HCT116 (cell line): ENCODE results near the gene RSPH6A. TPM values are rescaled to one million over a fixed set of nuclear protein-coding genes. Genes with fewer than 3 reads are reported as not detected.

Experiments
- ATAC-seq: fragments of 200-7000 bp; cut with Tn5 transposase; 2 replicates; pipeline ENCODE4 v1.9.1; 2020; ENCODE audit warnings: mild to moderate bottlenecking, moderate library complexity
- BruUV-seq: library from RNA; stranded (reverse); fragments of 400-500 nt; replicated peaks from 2 replicates; lab custom pipeline; 2021; lab: Mats Ljungman, UMichigan
- CTCF ChIA-PET: fragments of 300-600 bp; sonication (Branson Sonifier 250); formaldehyde crosslinking; loops from one replicate; lab custom pipeline; 2021; ENCODE audit warnings: antibody characterized with exemption; lab: Charles Lee
- POLR2A ChIA-PET: fragments of 300-600, 350-600 bp; sonication (Branson Sonifier 250); formaldehyde crosslinking; loops from one replicate; lab custom pipeline; 2021; ENCODE audit warnings: antibody characterized with exemption; lab: Charles Lee
- RAD21 ChIA-PET, 2 experiments: fragments of 300-600 bp; sonication (Branson Sonifier 250); formaldehyde crosslinking; loops; one replicate each; lab custom pipeline; 2023; ENCODE audit warnings: low total read pairs in 2 of 2; ENCODE audit not compliant: uncharacterized antibody in 2 of 2, unreplicated experiment in 2 of 2, low non-redundant PET in 1 of 2; lab: Charles Lee
- DNase-seq: peaks from one replicate; pipeline ENCODE4 v3.0.0-alpha.2; 2010; ENCODE audit warnings: low read depth, low spot score
- H2AFZ ChIP-seq: fragments of 200-600 bp; shearing (Covaris generic), sonication (generic); 2 replicates; pipeline ENCODE4 v1.6.1; 2017; ENCODE audit warnings: low read depth, mixed run types, mixed read lengths, antibody characterized with exemption, low read length; ENCODE audit not compliant: poor library complexity, severe bottlenecking
- H3K27ac ChIP-seq: 2 replicates; pipeline ENCODE4 v1.5.1; 2012; ENCODE audit warnings: low read depth, low read length
- H3K27me3 ChIP-seq: fragments of 200-600 bp; sonication (generic); 2 replicates; pipeline ENCODE4 v1.6.1; 2016; ENCODE audit warnings: mixed run types, low read length, mixed read lengths; ENCODE audit not compliant: insufficient read depth
- H3K36me3 ChIP-seq, 2 experiments: fragments of 200-500 bp in 1 of 2; fragments of 200-600 bp in 1 of 2; sonication (Bioruptor generic) in 1 of 2; sonication (generic) in 1 of 2; 2 replicates each; pipeline versions ENCODE4 v1.5.1 to v1.6.1; 2014 to 2016; ENCODE audit warnings: low read length in 2 of 2, inconsistent platforms in 1 of 2, mixed read lengths in 1 of 2, mixed run types in 1 of 2; ENCODE audit not compliant: insufficient read depth in 2 of 2, control insufficient read depth in 1 of 2
- H3K4me1 ChIP-seq, 2 experiments: fragments of 200-600 bp in 1 of 2; sonication (generic) in 1 of 2; 2 replicates each; pipeline versions ENCODE4 v1.5.1 to v1.6.1; 2012 to 2017; ENCODE audit warnings: low read length in 2 of 2, inconsistent platforms in 1 of 2, mild to moderate bottlenecking in 1 of 2, mixed read lengths in 1 of 2, mixed run types in 1 of 2, moderate library complexity in 1 of 2; ENCODE audit not compliant: insufficient read depth in 2 of 2, control insufficient read depth in 1 of 2
- H3K4me2 ChIP-seq: fragments of 200-600 bp; sonication (generic); 2 replicates; pipeline ENCODE4 v1.6.1; 2017; ENCODE audit warnings: mixed run types, low read length, mixed read lengths
- H3K4me3 ChIP-seq, 2 experiments: fragments of 200-600 bp in 1 of 2; sonication (generic) in 1 of 2; replicated peaks in 1 of 2; 2 replicates each; pipeline ENCODE4 v1.5.1; 2011 to 2016; ENCODE audit warnings: low read length in 2 of 2, control low read depth in 1 of 2, low read depth in 1 of 2, mild to moderate bottlenecking in 1 of 2, mixed read lengths in 1 of 2, mixed run types in 1 of 2
- H3K79me2 ChIP-seq: fragments of 200-600 bp; sonication (generic); 2 replicates; pipeline ENCODE4 v1.6.1; 2017; ENCODE audit warnings: mild to moderate bottlenecking, mixed run types, low read length, moderate library complexity, mixed read lengths; ENCODE audit not compliant: insufficient read depth
- H3K9ac ChIP-seq: fragments of 200-600 bp; sonication (generic); 2 replicates; pipeline ENCODE4 v1.6.1; 2016; ENCODE audit warnings: low read length, mixed read lengths
- H3K9me2 ChIP-seq: fragments of 200-600 bp; sonication (generic), shearing (Covaris generic); 2 replicates; pipeline ENCODE4 v1.6.1; 2017; ENCODE audit warnings: mixed run types, mild to moderate bottlenecking, moderate library complexity; ENCODE audit not compliant: insufficient read depth
- H3K9me3 ChIP-seq, 2 experiments: fragments of 200-500 bp in 1 of 2; fragments of 200-600 bp in 1 of 2; sonication (Bioruptor generic) in 1 of 2; sonication (generic) in 1 of 2; 2 replicates each; pipeline ENCODE4 v1.6.1; 2014 to 2017; ENCODE audit warnings: low read length in 2 of 2, mixed read lengths in 2 of 2, inconsistent platforms in 1 of 2, low read depth in 1 of 2, mild to moderate bottlenecking in 1 of 2, mixed run types in 1 of 2, moderate library complexity in 1 of 2; ENCODE audit not compliant: control insufficient read depth in 1 of 2, insufficient read depth in 1 of 2
- H4K20me1 ChIP-seq: fragments of 200-600 bp; sonication (generic), shearing (Covaris generic); 2 replicates; pipeline ENCODE4 v1.6.1; 2017; ENCODE audit warnings: mixed run types, mild to moderate bottlenecking, moderate library complexity; ENCODE audit not compliant: insufficient read depth
- EGR1 ChIP-seq: IDR thresholded peaks from 2 replicates; pipeline ENCODE4 v1.6.1; 2012; ENCODE audit warnings: low read depth
- ZFX ChIP-seq: fragments of 450-650 bp; IDR thresholded peaks from 2 replicates; pipeline ENCODE4 v1.6.1; 2017
- intact Hi-C: fragments of 100-400 bp; cut with micrococcal nuclease; formaldehyde crosslinking; loops from 2 replicates; pipeline ENCODE4 v1.10.0; 2022
- total RNA-seq: library from RNA; stranded (reverse); gene quantifications from one replicate; pipeline ENCODE4 v1.2.1, GENCODE V29; 2021; ENCODE audit not compliant: unreplicated experiment
- TF ChIP-seq, protein P1 (sequence below), 3 experiments: fragments of 200-600 bp in 1 of 3; sonication (generic) in 1 of 3; IDR thresholded peaks in 2 of 3; conservative IDR thresholded peaks in 1 of 3; 2 replicates each; pipeline ENCODE4 v1.5.1; 2012 to 2017; ENCODE audit warnings: low read depth in 2 of 3, low read length in 2 of 3, antibody characterized with exemption in 1 of 3, borderline replicate concordance in 1 of 3, control low read depth in 1 of 3, mild to moderate bottlenecking in 1 of 3, mixed read lengths in 1 of 3, mixed run types in 1 of 3, moderate library complexity in 1 of 3; ENCODE audit not compliant: insufficient read depth in 1 of 3
- TF ChIP-seq, protein P2 (sequence below): IDR thresholded peaks from 2 replicates; pipeline ENCODE4 v1.6.1; 2012

Gene RSPH6A
- total RNA-seq, 1 experiment from 2014 or later: 0.57 TPM

DNA sequence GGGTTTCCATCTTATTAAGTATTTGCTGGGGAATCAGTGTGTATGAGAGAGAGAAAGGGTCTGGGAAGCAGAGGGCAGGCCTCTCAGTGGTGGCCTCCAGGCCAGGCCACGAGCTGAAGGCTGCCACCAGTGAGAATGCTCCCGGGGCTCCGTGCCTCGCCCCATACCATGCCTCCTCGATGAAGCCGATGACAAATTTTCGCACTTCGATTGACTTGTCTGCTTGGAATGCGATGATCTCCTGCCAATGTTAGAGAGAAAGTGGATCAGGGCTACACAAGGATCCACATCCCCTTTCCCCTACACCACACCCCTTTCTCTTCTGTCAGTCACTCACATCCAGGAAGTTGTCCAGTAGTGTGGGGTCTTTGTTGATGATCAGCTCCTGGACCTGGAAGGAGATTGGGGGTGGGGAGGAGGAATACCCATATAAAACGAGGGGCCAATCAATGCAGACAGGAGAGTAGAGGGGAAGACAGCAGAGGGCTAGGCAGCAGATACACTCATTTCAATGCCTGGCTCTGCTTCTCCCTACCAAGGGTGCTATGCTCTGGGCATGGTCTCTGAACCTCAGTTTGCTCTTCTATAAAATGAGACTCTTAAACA lies 37.1 kb upstream of the RSPH6A start:
- no peaks in the 10 kb centered on the region for H4K20me1 ChIP-seq
- ChIA-PET CTCF (no interaction called here), RAD21 (no interaction called here), POLR2A (interaction anchor here (0.9 kb wide), 1 partner anchor 11 kb away, joined by 3 read pairs; no protein-coding TSS in a partner anchor)
- no peak overlapping the region for H3K9ac ChIP-seq
- intact Hi-C loops: no loop called here
- H3K36me3 ChIP-seq: peaks cover 45 to 52% of the 10 kb centered on the region in 2 experiments
- no TSS peak for BruUV-seq
- no peak overlapping the region for H3K27ac ChIP-seq
- no peak for DNase-seq
- no peak overlapping the region for H2AFZ ChIP-seq
- H3K4me2 ChIP-seq: no peak overlapping the region
- no peak overlapping the region for H3K4me3 ChIP-seq
- ATAC-seq: no peak
- no peaks in the 10 kb centered on the region for H3K9me2 ChIP-seq
- H3K4me1 ChIP-seq: no peaks in the 10 kb centered on the region
- no peaks in the 10 kb centered on the region for H3K27me3 ChIP-seq
- no peaks in the 10 kb centered on the region for H3K9me3 ChIP-seq
- H3K79me2 ChIP-seq: peaks cover 34% of the 10 kb centered on the region
- TF ChIP-seq ZFX (no peak), EGR1 (no peak)
- TF ChIP-seq, protein P1, sequence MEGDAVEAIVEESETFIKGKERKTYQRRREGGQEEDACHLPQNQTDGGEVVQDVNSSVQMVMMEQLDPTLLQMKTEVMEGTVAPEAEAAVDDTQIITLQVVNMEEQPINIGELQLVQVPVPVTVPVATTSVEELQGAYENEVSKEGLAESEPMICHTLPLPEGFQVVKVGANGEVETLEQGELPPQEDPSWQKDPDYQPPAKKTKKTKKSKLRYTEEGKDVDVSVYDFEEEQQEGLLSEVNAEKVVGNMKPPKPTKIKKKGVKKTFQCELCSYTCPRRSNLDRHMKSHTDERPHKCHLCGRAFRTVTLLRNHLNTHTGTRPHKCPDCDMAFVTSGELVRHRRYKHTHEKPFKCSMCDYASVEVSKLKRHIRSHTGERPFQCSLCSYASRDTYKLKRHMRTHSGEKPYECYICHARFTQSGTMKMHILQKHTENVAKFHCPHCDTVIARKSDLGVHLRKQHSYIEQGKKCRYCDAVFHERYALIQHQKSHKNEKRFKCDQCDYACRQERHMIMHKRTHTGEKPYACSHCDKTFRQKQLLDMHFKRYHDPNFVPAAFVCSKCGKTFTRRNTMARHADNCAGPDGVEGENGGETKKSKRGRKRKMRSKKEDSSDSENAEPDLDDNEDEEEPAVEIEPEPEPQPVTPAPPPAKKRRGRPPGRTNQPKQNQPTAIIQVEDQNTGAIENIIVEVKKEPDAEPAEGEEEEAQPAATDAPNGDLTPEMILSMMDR (IDR thresholded peaks at IDR 0.05 in 2 of 3, conservative IDR thresholded peaks at IDR 0.05 in 1 of 3; ENCODE audit: borderline replicate concordance in 1 of 3, insufficient read depth in 1 of 3, low read depth in 2 of 3, low read length in 2 of 3): no peak

DNA sequence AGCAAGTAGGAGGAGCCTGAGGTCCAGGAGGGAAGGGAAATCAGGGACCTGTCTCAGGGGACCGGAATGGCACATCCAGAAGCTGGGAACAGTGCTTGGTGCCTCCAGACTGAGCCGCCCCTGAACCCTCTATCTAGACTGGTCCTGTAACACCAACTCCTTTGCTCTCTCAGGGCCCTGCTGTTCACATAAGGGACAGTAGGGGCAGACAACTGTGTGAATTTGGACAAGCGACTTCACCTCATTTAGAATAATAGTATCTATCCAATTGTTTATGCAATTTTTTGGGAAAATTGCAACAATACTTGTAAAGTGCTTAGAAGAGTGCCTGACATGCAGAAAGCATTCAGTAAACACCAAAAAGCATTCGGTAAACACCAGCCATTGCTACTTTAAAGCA lies 33.8 kb upstream of the RSPH6A start:
- no peak overlapping the region for H3K9ac ChIP-seq
- TF ChIP-seq, protein P1 (IDR thresholded peaks at IDR 0.05 in 2 of 3, conservative IDR thresholded peaks at IDR 0.05 in 1 of 3; ENCODE audit: borderline replicate concordance in 1 of 3, insufficient read depth in 1 of 3, low read depth in 2 of 3, low read length in 2 of 3): peak in 2 of 3 experiments; percentile 48 to 53; a peak in 4 of 6 replicates
- no peak for TF ChIP-seq ZFX
- TF ChIP-seq, protein P2, sequence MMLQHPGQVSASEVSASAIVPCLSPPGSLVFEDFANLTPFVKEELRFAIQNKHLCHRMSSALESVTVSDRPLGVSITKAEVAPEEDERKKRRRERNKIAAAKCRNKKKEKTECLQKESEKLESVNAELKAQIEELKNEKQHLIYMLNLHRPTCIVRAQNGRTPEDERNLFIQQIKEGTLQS: no peak
- no peak overlapping the region for H3K27ac ChIP-seq
- H3K4me2 ChIP-seq: no peak overlapping the region
- H3K9me3 ChIP-seq: no peaks in the 10 kb centered on the region
- H4K20me1 ChIP-seq: no peaks in the 10 kb centered on the region
- ChIA-PET POLR2A (no interaction called here), RAD21 (no interaction called here), CTCF (interaction anchor here (0.7 kb wide), 1 partner anchor 32 kb away, joined by 3 read pairs; no protein-coding TSS in a partner anchor)
- peaks cover 54 to 60% of the 10 kb centered on the region in 2 experiments for H3K36me3 ChIP-seq
- ATAC-seq (peak; percentile 82), DNase-seq (no peak)
- H3K27me3 ChIP-seq: no peaks in the 10 kb centered on the region
- no TSS peak for BruUV-seq
- H2AFZ ChIP-seq: no peak overlapping the region
- H3K4me1 ChIP-seq: no peaks in the 10 kb centered on the region
- H3K4me3 ChIP-seq: no peak overlapping the region
- H3K9me2 ChIP-seq: no peaks in the 10 kb centered on the region
- intact Hi-C loops: no loop called here
- 0 out of 2 replicates have a peak, but pooled peaks cover 2% of the 10 kb centered on the region for H3K79me2 ChIP-seq
